Activated T-cell treated with anti-CD3 and anti-CD28 coated beads for 48 hours (primary cell): ENCODE data around the gene PDE6C.
A peak's percentile ranks its signal among the peaks of the same experiment; 100 is the strongest.

Experiments
- DNase-seq: peaks from one replicate; pipeline ENCODE4 v3.0.0-alpha.2; 2020; ENCODE audit warnings: low read depth

Gene PDE6C

GRCh38 chr10:93702210-93703001 lies 90.1 kb downstream of the PDE6C start, which contains the start of gene FRA10AC1:
TSS of gene FRA10AC1 (minus strand) at chr10:93702592. CDS start at chr10:93700106, 2,486 bp downstream.
- DNase-seq: peak; percentile 82

- no peak for DNase-seq
Observed at GRCh38 chr10:93703066-93703465, 90.7 kb downstream of the PDE6C start.

- no peak for DNase-seq
Observed at GRCh38 chr10:93703841-93704240, 91.5 kb downstream of the PDE6C start.

GRCh38 chr10:93704451-93704850 lies 92.1 kb downstream of the PDE6C start:
- DNase-seq: no peak

GRCh38 chr10:93707623-93708022 lies 95.3 kb downstream of the PDE6C start:
- no peak for DNase-seq

- no peak for DNase-seq
Observed at GRCh38 chr10:93710333-93710909, 98.1 kb downstream of the PDE6C start.

GRCh38 chr10:93711891-93712290 lies 99.6 kb downstream of the PDE6C start:
- DNase-seq: no peak

GRCh38 chr10:93712593-93712992 lies 100.3 kb downstream of the PDE6C start:
- DNase-seq: no peak

GRCh38 chr10:93715345-93715744 lies 103.0 kb downstream of the PDE6C start:
- no peak for DNase-seq
